PFSK-1 (cell line): Measurements from ENCODE around the gene HPS6.
A peak's percentile ranks its signal among the peaks of the same experiment; 100 is the strongest.

ENCODE experiments used
- FOXP2 ChIP-seq: optimal IDR thresholded peaks from 2 replicates; pipeline ENCODE3; 2011; ENCODE audit warnings: borderline replicate concordance, control low read depth, inconsistent platforms; ENCODE audit not compliant: insufficient read depth; ENCODE audit errors: extremely low read length, extremely low read depth
- POLR2AphosphoS5 ChIP-seq: IDR thresholded peaks from 2 replicates; pipeline ENCODE4 v1.6.1; 2012; ENCODE audit warnings: low read depth, mild to moderate bottlenecking, control low read depth, low read length, moderate library complexity
- SIN3A ChIP-seq: IDR thresholded peaks from 2 replicates; pipeline ENCODE4 v1.6.1; 2012; ENCODE audit warnings: mild to moderate bottlenecking, low read length, moderate library complexity, borderline replicate concordance; ENCODE audit not compliant: insufficient read depth
- TAF1 ChIP-seq: IDR thresholded peaks from 2 replicates; pipeline ENCODE4 v1.6.1; 2012; ENCODE audit warnings: low read length, control low read depth, borderline replicate concordance; ENCODE audit not compliant: insufficient read depth
- TF ChIP-seq, protein P1 (sequence below), 2 experiments: IDR thresholded peaks; 2 replicates each; pipeline versions ENCODE4 v1.6.1 to v1.8.0; 2011 to 2012; ENCODE audit warnings: low read depth in 2 of 2, low read length in 2 of 2, control low read depth in 1 of 2, inconsistent platforms in 1 of 2, mild to moderate bottlenecking in 1 of 2, moderate library complexity in 1 of 2; ENCODE audit not compliant: insufficient read depth in 1 of 2

Gene HPS6

DNA sequence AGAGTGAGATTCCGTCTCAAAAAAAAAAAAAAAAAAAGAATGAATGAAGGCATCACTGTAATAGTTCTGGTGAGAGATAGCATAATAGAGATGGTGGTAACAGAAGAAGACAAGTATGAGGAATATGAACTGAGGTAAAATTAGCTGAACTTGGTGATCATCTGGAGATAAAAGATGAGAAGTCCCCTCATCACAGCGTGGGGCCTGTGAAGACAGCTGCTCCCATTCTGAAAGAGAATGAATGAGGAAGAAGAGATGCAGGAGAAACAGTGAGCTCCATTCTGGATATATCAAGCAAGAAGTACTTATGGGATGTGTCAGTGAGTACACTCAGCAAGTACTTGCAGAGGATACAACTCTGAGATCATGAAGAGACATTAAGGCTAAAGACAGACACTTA, 37.9 kb upstream of the HPS6 start:
- TF ChIP-seq, protein P1, sequence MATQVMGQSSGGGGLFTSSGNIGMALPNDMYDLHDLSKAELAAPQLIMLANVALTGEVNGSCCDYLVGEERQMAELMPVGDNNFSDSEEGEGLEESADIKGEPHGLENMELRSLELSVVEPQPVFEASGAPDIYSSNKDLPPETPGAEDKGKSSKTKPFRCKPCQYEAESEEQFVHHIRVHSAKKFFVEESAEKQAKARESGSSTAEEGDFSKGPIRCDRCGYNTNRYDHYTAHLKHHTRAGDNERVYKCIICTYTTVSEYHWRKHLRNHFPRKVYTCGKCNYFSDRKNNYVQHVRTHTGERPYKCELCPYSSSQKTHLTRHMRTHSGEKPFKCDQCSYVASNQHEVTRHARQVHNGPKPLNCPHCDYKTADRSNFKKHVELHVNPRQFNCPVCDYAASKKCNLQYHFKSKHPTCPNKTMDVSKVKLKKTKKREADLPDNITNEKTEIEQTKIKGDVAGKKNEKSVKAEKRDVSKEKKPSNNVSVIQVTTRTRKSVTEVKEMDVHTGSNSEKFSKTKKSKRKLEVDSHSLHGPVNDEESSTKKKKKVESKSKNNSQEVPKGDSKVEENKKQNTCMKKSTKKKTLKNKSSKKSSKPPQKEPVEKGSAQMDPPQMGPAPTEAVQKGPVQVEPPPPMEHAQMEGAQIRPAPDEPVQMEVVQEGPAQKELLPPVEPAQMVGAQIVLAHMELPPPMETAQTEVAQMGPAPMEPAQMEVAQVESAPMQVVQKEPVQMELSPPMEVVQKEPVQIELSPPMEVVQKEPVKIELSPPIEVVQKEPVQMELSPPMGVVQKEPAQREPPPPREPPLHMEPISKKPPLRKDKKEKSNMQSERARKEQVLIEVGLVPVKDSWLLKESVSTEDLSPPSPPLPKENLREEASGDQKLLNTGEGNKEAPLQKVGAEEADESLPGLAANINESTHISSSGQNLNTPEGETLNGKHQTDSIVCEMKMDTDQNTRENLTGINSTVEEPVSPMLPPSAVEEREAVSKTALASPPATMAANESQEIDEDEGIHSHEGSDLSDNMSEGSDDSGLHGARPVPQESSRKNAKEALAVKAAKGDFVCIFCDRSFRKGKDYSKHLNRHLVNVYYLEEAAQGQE (IDR thresholded peaks at IDR 0.05; ENCODE audit: insufficient read depth in 1 of 2, low read depth in 2 of 2, low read length in 2 of 2) = no peak
- TF ChIP-seq FOXP2 = no peak
- no peak for TF ChIP-seq SIN3A
- no peak for TF ChIP-seq TAF1
- no peak for TF ChIP-seq POLR2AphosphoS5

DNA sequence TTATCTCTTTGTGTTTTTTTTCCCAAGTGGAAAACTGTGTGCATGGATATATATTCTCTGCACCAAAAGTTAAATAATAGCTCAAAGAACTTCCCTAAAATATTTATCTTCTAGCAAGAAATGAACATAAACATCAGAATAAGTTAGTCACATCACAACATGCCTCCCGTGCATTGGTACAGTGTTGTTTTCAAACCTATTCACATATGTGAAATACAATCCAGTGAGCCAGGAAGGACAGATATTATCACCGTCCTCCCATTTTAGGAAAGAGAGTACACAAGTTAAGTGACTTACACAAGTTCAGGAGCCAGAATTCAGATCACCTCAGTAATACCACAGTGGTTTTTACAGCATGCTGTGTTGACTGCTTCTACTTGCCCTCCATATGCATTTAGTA, 31.4 kb upstream of the HPS6 start:
- TF ChIP-seq TAF1 = no peak
- TF ChIP-seq FOXP2 = no peak
- no peak for TF ChIP-seq SIN3A
- TF ChIP-seq, protein P1 (IDR thresholded peaks at IDR 0.05; ENCODE audit: insufficient read depth in 1 of 2, low read depth in 2 of 2, low read length in 2 of 2) = no peak
- TF ChIP-seq POLR2AphosphoS5 = no peak

DNA sequence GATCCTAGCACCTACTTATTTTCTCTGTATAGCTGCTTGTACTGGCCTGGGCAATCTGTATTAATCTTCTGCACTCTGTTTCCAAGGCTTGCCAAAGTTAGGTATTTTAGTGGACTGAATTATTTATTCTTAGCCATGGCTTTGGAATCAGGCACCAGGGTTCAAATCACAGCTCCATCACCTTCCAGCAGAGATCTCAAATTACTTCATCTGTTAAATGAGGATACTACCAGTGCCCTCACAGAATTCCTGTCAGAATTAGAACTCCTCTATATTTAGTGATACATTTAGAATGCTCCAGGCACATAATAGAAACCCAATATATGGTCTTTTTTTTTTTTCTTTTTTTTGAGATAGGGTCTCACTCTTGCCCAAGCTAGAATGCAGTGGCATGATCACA, 26.7 kb upstream of the HPS6 start:
- no peak for TF ChIP-seq TAF1
- TF ChIP-seq SIN3A = no peak
- TF ChIP-seq FOXP2 = no peak
- TF ChIP-seq, protein P1 (IDR thresholded peaks at IDR 0.05; ENCODE audit: insufficient read depth in 1 of 2, low read depth in 2 of 2, low read length in 2 of 2) = no peak
- no peak for TF ChIP-seq POLR2AphosphoS5

DNA sequence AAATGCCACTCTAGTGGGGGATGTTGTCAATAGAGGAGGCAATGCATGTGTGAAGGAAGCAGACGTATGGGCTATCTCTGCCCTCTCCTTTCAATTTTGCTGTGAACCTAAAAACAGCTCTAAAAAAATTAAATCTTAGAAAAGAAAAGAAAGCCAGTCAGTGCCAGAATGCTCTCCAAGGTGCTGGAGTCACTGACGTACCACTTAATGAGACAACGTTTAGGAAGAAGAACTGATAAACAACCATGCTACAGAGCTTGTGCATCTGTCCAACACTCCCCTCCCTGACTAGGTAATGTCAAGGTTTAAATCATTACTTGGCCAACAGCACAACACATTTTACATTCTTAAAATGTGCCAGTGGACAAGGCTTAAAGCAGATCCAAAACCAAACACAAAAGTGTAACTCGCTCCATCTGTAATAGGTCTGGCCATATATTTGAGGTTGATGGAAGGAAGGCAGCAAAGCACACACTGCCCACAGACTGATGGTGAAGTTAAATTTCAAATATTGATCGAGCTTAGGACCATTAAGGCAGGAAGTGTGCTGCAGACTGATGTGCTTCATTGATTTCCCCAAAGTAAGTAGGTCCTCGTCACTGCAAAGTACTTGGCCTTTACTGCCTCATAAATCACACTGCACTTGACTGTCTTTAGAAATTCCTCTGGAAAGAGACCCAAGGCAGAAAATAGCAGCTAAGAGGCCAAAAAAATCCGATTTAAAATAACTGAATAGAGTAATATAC, 24.7 kb upstream of the HPS6 start:
- TF ChIP-seq SIN3A = no peak
- TF ChIP-seq, protein P1 (IDR thresholded peaks at IDR 0.05; ENCODE audit: insufficient read depth in 1 of 2, low read depth in 2 of 2, low read length in 2 of 2) = peak; percentile 65 to 90; a peak in 3 of 4 replicates
- TF ChIP-seq TAF1 = no peak
- no peak for TF ChIP-seq POLR2AphosphoS5

DNA sequence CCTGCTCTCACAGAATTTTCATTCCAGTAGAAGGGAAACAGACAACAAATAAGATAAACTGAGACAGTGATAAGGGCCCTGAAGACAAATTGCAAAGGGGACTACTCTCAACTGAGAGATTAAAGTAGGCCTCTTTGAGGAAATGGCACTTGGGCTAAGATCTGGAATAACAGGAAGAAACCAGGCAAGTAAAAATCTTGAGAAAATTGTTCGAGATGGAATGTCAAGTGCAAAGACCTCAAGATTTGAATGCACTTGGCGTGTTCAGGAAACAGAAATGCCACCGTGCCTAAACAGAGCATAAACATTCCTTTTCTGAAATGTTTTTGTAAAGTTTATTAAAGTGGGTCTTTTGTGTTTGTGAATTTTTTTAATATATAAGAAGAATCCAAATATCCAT, 19.9 kb upstream of the HPS6 start:
- TF ChIP-seq SIN3A = no peak
- no peak for TF ChIP-seq FOXP2
